HG03108 (cell line): ENCODE results near the gene BLOC1S4.

Source experiments
- ATAC-seq: cut with Tn5 transposase; IDR thresholded peaks from one replicate; pipeline ENCODE4 v1.9.1; 2021; ENCODE audit warnings: moderate library complexity; ENCODE audit not compliant: unreplicated experiment

Gene BLOC1S4

DNA sequence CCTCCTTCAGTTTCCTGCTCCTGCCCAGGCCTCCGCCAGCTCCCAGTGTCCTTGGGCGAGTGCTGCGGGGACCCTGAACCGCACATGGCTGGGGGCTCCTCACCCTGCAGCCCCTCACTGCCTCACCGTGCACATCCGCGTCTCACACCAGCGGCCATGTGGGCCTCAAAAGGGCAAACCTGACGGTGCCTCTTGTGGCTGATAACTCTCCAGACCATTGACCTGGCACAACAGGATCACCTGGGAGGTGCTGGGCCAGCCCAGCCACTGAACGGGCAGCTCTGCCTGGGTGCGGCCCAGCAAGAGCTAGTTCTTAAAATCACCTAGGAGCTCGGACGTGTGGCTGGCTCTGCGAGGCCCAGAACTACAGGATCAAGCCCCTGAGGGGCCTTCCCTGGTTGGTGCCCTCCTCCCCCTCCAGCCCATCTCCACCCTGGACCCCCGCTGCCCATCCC, 26.4 kb upstream of the BLOC1S4 start:
- ATAC-seq: no peak

DNA sequence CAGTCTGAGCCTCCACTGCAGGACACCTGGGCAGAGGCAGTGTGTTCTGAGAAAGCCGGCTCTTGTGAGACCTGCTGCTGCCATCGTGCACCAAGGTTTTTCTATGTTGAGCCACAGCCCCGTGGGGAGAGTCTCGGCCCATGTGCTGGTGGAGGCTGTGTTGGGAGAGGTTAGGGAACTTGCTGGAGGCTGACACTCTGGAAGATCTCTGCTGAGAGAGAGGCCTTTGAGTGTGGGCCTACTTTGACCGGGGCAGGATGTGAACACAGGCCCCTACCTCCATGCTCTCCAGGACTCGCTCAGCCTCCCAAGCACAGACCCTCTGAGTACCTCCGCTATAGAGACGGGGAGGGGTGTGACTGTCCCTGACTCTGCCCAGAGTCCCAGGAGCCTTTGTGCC, 23.6 kb upstream of the BLOC1S4 start:
- no peak for ATAC-seq

DNA sequence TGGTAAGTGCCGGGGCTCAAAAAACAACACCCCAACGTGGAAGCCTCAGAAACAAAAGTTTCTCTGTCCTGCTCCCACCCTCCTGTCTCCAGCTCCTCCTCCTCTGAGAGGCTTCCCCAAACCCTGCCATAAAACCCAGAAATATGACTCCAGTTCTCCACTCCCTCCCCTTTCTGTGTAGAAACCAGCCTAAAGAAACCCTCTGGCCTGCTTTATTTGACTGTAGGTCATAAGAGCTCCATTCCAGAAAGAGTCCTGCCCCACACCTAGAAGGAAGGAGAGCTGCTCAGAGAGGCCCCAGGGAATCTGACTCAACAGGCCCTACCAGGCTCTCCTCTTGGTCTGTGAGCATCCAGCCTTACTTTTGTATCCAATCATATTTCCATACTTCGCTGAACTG, 23.2 kb upstream of the BLOC1S4 start:
- no peak for ATAC-seq

DNA sequence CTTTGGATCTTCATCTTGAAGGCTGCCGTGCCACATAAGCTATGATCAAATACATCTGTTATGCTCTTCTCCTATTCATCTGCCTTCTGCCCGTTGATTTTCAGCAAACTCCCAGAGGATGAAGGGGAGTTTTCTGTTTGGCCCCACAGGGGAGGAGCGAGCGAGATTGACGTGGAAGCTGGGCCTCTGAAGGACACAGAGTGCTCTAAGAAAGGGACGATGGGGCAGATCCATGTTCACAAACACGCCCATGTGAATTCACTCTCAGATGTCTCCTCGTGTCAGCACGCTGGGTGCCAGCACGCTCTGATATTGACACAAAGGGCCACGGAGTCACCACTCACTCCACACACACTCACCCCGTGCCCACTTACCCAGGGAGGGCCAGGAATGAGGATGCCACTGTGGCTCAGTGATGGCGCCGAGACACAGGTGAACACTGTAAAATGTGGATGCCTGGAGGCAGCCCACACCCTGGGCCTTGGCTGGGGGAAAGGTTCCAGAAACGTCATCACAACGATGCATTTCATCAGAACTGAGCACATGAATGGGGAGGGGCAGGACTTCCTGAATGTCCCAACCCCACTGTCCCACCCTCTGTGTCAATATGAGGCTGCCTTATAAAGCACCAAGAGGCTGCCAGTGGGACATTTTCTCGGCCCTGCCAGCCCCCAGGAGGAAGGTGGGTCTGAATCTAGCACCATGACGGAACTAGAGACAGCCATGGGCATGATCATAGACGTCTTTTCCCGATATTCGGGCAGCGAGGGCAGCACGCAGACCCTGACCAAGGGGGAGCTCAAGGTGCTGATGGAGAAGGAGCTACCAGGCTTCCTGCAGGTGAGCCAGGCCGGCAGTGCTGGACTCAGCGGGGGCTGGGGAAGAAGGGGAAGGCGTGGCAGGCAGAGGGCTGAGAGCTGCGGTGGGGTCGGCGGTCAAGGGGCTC, 22.5 kb upstream of the BLOC1S4 start, which contains the start of gene S100P:
Gene S100P, plus strand, starts transcription at position 648 of the 946 bp plus-strand sequence. Its CDS starts 55 bp downstream, at position 703.
- no peak for ATAC-seq

DNA sequence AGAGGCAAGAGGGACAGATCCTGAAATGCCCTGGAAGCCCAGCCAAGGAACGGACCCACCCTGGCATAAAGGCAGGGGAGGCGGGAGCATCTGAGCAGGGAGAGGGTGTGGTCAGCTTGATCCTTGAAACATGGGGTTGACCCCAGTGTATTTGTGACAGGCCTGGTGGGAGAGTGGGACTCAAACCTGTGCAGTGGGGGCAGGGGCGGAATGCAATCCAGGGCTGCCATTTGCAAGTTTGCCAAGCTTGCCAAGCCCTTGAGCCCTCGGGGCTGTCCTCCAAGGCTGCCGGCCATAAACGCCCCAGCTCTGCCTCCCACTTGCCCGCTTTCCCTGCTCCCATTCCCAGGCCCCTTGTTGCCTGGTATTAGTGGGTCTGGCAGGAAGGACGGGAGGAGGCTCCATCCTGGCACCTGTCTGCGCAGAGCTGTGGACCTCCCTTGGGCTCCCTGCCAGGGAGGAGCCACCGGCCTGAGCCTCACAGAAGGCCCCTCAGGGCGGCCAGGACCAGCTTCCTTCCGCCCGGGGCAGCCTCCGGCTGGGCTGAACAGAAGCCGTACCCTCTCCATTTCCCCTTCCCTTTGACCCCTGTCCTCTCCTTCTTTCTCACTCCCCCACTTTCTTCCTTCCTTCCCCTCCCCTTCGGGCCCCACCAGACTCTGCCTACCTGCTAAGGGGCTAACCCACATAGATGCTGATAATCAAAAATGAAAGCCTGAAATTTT, 21.6 kb upstream of the BLOC1S4 start:
- ATAC-seq: no peak

DNA sequence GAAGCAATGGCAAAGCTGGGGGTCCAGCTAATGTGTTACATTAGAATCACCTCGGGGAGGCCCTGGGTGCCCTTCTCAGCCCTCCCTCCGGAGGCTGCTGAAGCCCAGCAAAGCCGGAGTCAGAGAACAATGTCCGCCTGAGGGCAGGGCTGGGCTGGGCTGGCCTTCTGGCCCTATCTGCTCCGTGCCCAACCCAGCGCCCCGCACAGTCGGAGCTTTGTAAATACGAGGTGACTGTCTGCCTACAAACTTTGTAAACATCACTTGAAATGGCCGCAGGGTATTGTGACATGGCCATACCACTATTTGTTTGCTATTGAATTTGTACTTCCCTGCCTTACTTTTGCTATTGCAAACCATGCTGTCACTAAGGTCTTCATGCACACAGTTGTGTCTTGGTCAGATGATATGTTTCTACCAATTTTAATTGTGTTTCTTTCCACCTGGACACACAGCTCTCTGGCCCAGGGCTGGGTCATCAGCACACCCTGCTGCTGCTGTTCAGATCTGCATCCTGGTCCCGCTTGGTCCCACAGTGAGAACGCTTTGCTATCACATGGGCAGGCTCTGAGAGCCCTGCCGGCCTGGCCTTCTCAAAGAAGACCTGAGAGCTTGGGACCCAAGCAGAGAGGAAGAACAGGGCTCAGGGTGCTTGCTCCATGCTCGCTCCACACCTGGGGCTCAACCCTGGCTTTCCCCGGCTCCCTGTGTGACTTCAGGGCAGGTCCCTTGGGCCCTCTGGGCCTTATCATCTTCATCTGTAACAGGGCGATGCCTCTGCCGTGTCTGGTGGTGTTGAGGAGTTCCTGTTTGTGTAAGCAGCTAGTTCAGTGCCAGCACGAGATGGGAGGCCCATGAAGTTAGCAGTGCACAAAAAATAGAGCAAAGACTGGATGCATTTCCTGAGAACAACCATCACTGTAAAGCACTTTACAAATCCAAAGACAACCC, 20.0 kb upstream of the BLOC1S4 start:
- ATAC-seq: no peak

DNA sequence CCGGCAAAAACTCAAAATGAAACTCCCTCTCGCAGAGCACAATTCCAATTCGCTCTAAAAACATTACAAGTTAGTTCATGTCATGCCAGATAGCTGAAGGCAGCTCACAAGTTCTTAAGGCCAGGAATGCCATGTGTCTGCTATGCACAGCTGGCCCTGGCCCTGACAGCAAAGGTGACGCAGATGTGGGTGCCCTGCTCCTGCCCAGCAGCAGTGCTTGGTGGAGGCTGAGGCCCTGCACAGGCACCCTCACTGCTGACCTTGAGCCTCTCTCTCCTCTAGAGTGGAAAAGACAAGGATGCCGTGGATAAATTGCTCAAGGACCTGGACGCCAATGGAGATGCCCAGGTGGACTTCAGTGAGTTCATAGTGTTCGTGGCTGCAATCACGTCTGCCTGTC, 19.4 kb upstream of the BLOC1S4 start:
- no peak for ATAC-seq

DNA sequence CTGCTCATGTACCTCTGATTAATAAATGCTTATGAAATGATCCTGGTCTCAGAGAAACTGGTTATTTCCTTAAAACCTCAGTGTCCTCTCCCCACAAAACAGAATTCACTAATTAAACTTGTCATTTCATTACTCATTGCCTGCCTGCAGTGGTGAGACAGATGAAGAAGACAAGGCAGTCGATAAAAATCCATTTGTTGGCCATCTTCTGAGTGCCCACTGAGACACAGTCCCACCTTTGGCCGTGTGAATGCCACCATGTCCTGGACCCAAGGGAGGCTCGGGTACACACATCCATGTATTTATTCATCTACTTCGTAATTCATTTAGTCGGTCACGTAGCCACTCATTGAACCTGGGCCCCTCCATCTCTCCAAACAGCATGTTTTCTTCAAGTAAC, 18.8 kb upstream of the BLOC1S4 start:
- ATAC-seq: no peak

DNA sequence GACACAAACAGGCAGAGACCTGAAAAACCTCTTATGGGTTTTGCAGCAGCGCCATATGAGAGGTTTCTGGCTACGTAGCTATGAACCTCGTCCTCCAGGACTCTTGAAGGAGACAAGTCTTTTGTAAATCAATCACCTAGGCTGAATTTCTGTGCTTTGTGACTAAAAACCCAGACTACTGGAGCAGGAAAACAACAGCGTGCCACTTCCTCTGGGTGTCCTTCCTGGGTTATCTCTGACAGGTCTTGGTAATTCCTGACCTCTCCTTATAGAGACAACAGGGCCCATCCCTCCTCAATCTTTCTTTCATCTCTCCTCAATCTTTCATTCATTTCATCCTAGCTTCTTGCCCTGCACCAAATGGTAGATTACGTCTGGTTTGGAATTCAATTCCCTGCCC, 16.6 kb upstream of the BLOC1S4 start:
- ATAC-seq: no peak

DNA sequence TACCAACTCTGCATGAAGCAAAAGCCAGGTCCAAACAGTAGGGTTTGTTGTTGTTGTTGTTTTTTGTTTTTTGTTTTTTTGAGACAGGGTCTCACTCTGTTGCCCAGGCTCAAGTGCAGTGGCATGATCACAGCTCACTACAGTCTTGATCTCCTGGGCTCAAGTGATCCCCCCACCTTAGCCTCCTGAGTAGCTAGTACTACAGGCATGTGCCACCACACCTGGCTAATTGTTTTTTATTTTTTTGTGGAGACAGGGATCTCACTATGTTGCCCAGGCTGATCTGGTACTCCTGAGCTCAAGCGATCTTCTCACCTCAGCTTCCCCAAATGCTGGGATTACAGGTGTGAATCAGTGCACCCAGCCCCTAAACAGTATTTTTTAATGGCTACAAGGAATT, 16.1 kb upstream of the BLOC1S4 start:
- no peak for ATAC-seq

DNA sequence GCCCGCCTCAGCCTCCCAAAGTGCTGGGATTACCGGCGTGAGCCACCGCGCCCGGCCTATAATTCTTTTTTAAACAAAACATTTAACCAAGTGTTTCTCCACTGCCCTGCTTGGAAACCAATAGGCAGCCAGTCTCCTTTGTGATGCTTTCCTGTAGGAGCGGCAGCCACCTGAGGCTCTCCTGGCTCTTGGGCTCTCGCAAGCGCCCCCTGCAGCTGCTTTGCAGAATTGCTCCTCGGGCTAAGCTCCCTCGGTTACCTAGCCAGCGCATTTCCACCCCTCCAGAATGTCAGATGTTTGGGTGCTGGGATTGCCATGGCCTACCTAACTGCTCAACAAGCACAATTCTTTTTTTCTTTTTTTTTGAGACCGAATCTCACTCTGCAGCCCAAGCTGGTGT, 14.6 kb upstream of the BLOC1S4 start:
- no peak for ATAC-seq

DNA sequence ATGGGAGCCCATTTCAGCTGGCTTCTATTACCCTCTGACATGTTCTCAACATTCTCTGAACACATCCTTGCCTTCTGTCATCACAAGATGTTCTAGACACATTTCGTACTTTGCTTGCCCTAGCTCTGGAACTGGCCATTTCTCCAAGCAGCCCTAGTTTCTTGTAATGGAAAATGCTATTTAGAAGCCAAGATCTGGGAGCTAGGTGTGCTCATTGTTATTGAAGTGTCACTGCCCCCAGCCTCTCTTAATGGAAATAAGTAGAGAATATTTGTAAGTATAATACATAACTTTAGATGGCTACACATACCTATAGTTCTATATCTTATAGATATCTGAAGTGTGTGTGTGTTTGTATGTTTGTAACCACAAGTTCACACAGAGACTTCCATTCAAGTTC, 13.2 kb upstream of the BLOC1S4 start:
- no peak for ATAC-seq

DNA sequence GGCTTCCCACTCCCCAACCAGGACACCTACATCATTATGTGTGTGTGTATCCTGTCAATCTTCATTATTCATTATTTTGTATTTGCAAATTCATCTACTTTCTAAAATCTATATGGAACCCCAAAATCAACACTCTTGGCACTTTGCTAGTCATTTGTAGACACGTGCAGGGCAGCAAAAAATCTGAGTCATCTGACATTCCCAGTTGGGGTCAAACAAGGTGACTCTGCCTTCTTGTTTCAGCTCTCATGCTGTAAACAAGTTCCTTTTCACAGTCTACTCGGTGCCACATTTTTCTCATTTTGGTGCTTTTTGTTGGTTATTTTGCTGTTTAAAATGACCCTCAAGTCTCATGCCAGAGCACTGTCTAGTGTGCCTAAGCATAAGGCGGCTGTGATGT, 12.2 kb upstream of the BLOC1S4 start:
- no peak for ATAC-seq

DNA sequence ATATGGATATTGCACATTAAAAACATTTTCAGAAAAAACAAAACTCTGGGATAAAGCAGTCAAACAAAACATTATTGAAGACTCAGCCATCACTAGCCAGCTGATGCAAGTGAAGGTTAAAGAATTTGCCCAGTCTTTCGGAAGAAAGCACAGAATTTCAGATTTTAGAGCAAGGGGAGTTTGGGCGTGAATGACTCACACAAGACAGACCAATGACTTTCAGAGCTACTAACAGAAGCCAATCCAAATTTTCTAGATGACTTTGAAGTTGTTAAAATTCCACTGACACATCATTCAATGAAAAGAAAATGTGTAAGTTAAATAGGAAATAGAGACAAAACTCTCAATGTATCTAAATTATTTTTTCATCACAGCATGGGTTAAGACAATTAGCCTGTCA, 10.3 kb upstream of the BLOC1S4 start:
- no peak for ATAC-seq

DNA sequence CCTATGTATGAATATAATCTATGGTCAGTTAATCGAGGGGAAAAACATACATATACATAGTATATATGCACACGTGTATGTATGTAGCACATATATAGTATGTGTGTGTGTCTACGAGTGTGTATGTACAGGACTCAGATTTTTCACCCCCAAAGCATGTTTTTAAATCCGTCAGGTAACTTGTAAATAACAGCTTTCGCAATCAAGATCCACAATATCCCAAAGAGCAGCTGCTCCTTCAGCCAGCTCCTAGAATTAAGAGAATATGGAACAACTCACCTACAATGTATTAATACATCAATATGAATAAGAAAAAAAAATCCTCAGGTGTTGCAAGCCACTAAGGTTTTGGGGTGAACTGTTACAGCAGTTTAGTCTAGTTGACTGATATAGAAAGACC, 9.8 kb upstream of the BLOC1S4 start:
- ATAC-seq: no peak

DNA sequence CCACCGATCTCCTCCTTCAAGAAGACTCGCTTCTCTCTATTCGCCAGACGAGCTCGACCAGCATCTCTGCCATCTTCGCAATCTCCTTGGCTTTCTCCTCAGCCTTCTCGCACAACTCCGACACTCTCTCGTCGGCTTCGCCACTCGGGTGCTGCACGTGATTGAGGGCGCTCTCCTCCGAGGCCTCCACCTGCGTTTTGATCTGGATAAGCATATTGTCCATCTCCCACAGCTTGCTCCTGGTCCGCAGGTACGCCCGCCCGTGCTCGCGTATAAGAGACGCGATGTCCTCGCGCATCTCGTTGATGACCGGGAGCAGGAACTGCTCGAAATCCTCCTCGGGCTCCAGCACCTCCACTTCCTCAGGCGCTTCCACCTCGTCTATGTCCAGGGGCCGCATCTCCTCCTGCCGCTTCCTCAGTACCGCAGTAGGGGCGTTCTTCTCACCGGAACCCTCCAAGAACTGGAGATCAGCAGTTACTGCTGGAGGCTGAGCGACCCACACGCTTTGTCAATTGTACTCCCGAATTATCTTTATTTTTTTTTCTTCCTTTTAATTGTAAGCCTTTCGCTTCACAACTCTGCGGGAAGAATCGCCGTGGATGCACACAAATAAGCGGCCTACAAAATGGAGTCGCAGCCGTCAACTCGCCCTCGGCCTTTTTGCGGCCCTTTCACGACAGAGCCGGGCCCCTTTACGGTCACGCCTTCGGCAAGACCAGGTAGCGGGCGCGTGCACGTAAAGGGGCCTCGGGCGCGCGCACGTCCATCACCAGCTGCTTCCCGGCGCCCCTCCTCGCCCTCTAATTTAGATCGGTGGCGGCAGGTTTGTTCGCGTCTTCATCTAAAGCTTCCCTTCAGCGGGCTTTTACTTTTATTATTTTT, 6.5 kb upstream of the BLOC1S4 start, which contains the start of gene MRFAP1L1:
Gene MRFAP1L1, minus strand, starts transcription at position 636 of the 885 bp plus-strand sequence. Its CDS starts 236 bp downstream, at position 400.
- ATAC-seq: peak; percentile 66

DNA sequence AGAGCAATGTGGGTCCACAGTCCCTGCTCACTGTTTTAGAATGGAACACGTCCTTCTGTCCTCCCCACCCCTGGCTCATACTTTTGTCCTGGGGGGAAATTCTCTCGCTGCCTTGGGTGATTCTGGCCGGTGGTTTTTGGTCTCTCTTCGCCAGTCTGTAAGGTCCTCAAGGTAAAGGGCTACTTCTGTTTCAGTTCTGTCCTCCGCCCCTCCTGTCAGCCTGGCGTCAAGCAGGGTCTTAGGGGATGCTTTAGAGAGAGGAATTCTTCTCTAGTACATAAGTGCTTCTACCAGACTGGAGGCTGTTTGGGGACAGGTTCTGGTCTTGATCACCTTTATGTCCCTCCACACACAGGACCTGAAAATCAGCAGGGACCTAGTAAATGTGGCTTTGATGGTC, 5.7 kb upstream of the BLOC1S4 start:
- ATAC-seq: no peak

DNA sequence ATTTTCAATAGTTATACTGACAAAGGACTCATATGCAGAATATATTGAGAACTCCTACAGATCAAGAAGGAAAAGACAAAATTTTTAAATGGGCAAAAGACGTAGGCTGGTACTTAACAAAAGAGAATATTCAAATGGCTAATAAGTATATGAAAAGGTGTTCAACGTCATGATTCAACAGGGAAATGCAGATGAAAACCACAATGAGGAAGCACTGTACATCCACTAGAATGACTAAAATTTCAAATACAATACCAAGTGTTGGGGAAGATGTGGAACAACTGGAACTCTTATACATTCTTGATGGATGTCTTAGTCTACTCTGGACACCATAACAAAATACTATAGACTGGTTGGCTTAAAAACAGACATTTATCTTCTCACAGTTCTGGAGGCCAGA, 5.0 kb upstream of the BLOC1S4 start:
- ATAC-seq: no peak

DNA sequence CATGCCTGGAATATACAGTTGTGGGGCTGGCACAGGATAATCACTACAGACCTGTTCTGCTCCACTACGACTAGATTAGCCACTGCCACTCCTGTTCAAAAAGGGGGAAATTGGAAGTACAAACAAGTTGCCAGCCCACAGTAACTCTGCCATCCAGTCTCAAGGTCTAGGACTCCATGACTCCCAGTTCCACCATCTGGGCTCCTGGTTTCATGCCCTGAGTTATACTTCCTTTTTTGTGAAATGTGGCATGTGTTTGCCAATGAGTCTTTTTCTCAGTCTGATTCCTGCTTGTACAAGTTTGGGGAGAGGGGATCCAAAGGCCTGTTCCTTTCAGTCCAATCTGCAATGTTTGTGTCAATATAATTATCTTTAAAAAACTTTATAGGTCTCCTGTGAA, 1.0 kb upstream of the BLOC1S4 start:
- no peak for ATAC-seq

DNA sequence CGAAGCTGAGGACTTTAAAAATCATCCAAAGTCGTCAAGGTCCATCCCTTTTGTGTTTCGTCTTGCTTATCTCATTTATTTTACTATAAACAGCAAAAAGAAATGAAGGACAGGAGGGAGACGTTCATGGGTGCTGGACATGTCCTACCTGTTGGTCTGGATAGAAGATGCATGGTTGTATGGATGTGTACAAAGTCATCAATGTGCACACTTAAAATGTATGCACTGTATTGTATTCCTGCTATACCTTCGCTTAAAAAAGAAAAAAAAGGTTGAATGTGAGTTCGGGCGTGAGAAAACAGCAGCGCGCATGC, 313 bp upstream of the BLOC1S4 start:
- ATAC-seq: no peak
